H1 (cell line): Measurements from ENCODE around the gene ECPAS. TPM values are rescaled to one million over a fixed set of nuclear protein-coding genes. Genes with fewer than 3 reads are reported as not detected.

ENCODE experiments used
- CTCF ChIA-PET: fragments of 300-600 bp; sonication (Branson Sonifier 250); formaldehyde crosslinking; loops from one replicate; lab custom pipeline; 2021; ENCODE audit not compliant: partially characterized antibody; lab: Charles Lee
- POLR2A ChIA-PET: fragments of 300-600 bp; sonication (Branson Sonifier 250); formaldehyde crosslinking; loops from one replicate; lab custom pipeline; 2021; ENCODE audit warnings: inconsistent platforms; ENCODE audit not compliant: partially characterized antibody; lab: Charles Lee
- DNase-seq, 2 experiments: peaks; one replicate each; pipeline versions ENCODE4 v3.0.0 to v3.0.0-alpha.2; 2010 to 2022; ENCODE audit warnings: low spot score in 2 of 2, low read depth in 1 of 2, mixed read lengths in 1 of 2
- FAIRE-seq: peaks from 2 replicates; lab custom pipeline; 2011; peaks lifted over from hg19 to GRCh38; lab: Jason Lieb, UNC
- H2AFZ ChIP-seq: 2 replicates; pipeline ENCODE4 v1.8.1; 2012; ENCODE audit warnings: low read length, inconsistent platforms
- H2AK5ac ChIP-seq: 2 replicates; pipeline ENCODE4 v1.6.1; 2013; ENCODE audit warnings: low read depth, low read length
- H2BK120ac ChIP-seq: replicated peaks from 2 replicates; pipeline ENCODE3; 2013; ENCODE audit warnings: low read depth, low read length, inconsistent platforms
- H2BK12ac ChIP-seq: 2 replicates; pipeline ENCODE4 v1.6.1; 2013; ENCODE audit warnings: low read depth, low read length
- H2BK15ac ChIP-seq: 2 replicates; pipeline ENCODE4 v1.6.1; 2013; ENCODE audit warnings: low read length
- H2BK20ac ChIP-seq: 2 replicates; pipeline ENCODE4 v1.6.1; 2013; ENCODE audit warnings: low read length
- H2BK5ac ChIP-seq: 2 replicates; pipeline ENCODE4 v1.6.1; 2013; ENCODE audit warnings: low read depth, low read length
- H3K14ac ChIP-seq: 2 replicates; pipeline ENCODE4 v1.6.1; 2013; ENCODE audit warnings: inconsistent platforms; ENCODE audit not compliant: insufficient read length
- H3K18ac ChIP-seq: 2 replicates; pipeline ENCODE4 v1.6.1; 2013; ENCODE audit warnings: low read length; ENCODE audit errors: extremely low read depth
- H3K23ac ChIP-seq: 2 replicates; pipeline ENCODE4 v1.6.1; 2013; ENCODE audit warnings: inconsistent platforms; ENCODE audit not compliant: insufficient read length
- H3K23me2 ChIP-seq: 2 replicates; pipeline ENCODE4 v1.6.1; 2013; ENCODE audit warnings: low read depth, low read length
- H3K27ac ChIP-seq: 2 replicates; pipeline ENCODE4 v1.6.1; 2011; ENCODE audit warnings: low read depth, low read length, inconsistent platforms
- H3K27me3 ChIP-seq, 4 experiments: replicated peaks in 1 of 4; 1 replicate in 1 of 4; 2 replicates in 3 of 4; pipeline versions ENCODE4 v1.6.1 to v1.8.1; 2011 to 2013; ENCODE audit warnings: low read length in 3 of 4, mild to moderate bottlenecking in 3 of 4, inconsistent platforms in 2 of 4, mixed read lengths in 2 of 4, moderate library complexity in 1 of 4; ENCODE audit not compliant: control insufficient read depth in 3 of 4, insufficient read depth in 3 of 4; ENCODE audit errors: extremely low read depth in 1 of 4
- H3K36me3 ChIP-seq, 4 experiments: 2 replicates each; pipeline versions ENCODE4 v1.6.1 to v1.8.1; 2011 to 2013; ENCODE audit warnings: mild to moderate bottlenecking in 4 of 4, low read length in 3 of 4, moderate library complexity in 2 of 4, control low read depth in 1 of 4, inconsistent platforms in 1 of 4; ENCODE audit not compliant: insufficient read depth in 4 of 4, control insufficient read depth in 2 of 4
- H3K4ac ChIP-seq: replicated peaks from 2 replicates; pipeline ENCODE3; 2013; ENCODE audit warnings: low read length, low read depth, mixed read lengths, inconsistent platforms; ENCODE audit not compliant: insufficient read length
- H3K4me1 ChIP-seq, 4 experiments: replicated peaks in 1 of 4; 1 replicate in 1 of 4; 2 replicates in 3 of 4; pipeline versions ENCODE4 v1.6.1 to v1.8.1; 2011 to 2013; ENCODE audit warnings: low read length in 3 of 4, inconsistent platforms in 2 of 4, mixed read lengths in 1 of 4; ENCODE audit not compliant: insufficient read depth in 4 of 4, control insufficient read depth in 3 of 4
- H3K4me2 ChIP-seq, 2 experiments: 2 replicates each; pipeline versions ENCODE4 v1.6.1 to v1.8.1; 2011 to 2013; ENCODE audit warnings: low read depth in 2 of 2, low read length in 2 of 2, control low read depth in 1 of 2, inconsistent platforms in 1 of 2, mild to moderate bottlenecking in 1 of 2; ENCODE audit not compliant: insufficient read depth in 1 of 2
- H3K4me3 ChIP-seq, 4 experiments: fragments of 200-600, 300-600 bp in 1 of 4; sonication (generic), shearing (Covaris generic), sonication (Bioruptor Twin) in 1 of 4; 2 replicates each; pipeline versions ENCODE4 v1.5.1 to v1.8.1; 2011 to 2016; ENCODE audit warnings: low read length in 4 of 4, low read depth in 3 of 4, control low read depth in 2 of 4, inconsistent platforms in 2 of 4, mild to moderate bottlenecking in 2 of 4, mixed read lengths in 1 of 4, moderate library complexity in 1 of 4; ENCODE audit not compliant: insufficient read depth in 2 of 4; ENCODE audit errors: extremely low read depth in 1 of 4
- H3K56ac ChIP-seq: replicated peaks from 2 replicates; pipeline ENCODE3; 2013; ENCODE audit warnings: low read depth, mild to moderate bottlenecking, mixed read lengths, low read length, inconsistent platforms; ENCODE audit not compliant: insufficient read length
- H3K79me1 ChIP-seq: 2 replicates; pipeline ENCODE4 v1.6.1; 2013; ENCODE audit warnings: low read depth, low read length, control low read depth
- H3K79me2 ChIP-seq, 2 experiments: 2 replicates each; pipeline versions ENCODE4 v1.6.1 to v1.8.1; 2012 to 2013; ENCODE audit warnings: low read length in 2 of 2, mild to moderate bottlenecking in 2 of 2, inconsistent platforms in 1 of 2; ENCODE audit not compliant: insufficient read depth in 2 of 2, control insufficient read depth in 1 of 2
- H3K9ac ChIP-seq, 4 experiments: replicated peaks in 1 of 4; 1 replicate in 1 of 4; 2 replicates in 3 of 4; pipeline versions ENCODE4 v1.6.1 to v1.8.1; 2011 to 2013; ENCODE audit warnings: low read depth in 3 of 4, low read length in 3 of 4, control low read depth in 2 of 4, mild to moderate bottlenecking in 2 of 4, moderate library complexity in 2 of 4, inconsistent platforms in 1 of 4; ENCODE audit errors: extremely low read depth in 1 of 4
- H3K9me3 ChIP-seq, 2 experiments: 2 replicates each; pipeline versions ENCODE4 v1.6.1 to v1.8.1; 2012 to 2013; ENCODE audit warnings: mild to moderate bottlenecking in 2 of 2, moderate library complexity in 2 of 2, control low read depth in 1 of 2, inconsistent platforms in 1 of 2, low read depth in 1 of 2, low read length in 1 of 2, mixed read lengths in 1 of 2; ENCODE audit not compliant: insufficient read depth in 2 of 2
- H4K20me1 ChIP-seq, 2 experiments: replicated peaks in 1 of 2; 2 replicates each; pipeline versions ENCODE3 to v1.8.1; 2011 to 2013; ENCODE audit warnings: inconsistent platforms in 2 of 2, low read length in 2 of 2, mild to moderate bottlenecking in 1 of 2; ENCODE audit not compliant: insufficient read depth in 2 of 2, control insufficient read depth in 1 of 2
- H4K5ac ChIP-seq: 2 replicates; pipeline ENCODE4 v1.6.1; 2013; ENCODE audit warnings: low read length, low read depth, mixed read lengths, inconsistent platforms; ENCODE audit not compliant: insufficient read length
- H4K8ac ChIP-seq: 2 replicates; pipeline ENCODE4 v1.8.0; 2013; ENCODE audit warnings: mild to moderate bottlenecking, moderate library complexity, low read length, inconsistent platforms; ENCODE audit not compliant: insufficient read depth; ENCODE audit errors: extremely low read depth
- H4K91ac ChIP-seq: replicated peaks from 2 replicates; pipeline ENCODE3; 2013; ENCODE audit warnings: low read length, mixed read lengths, inconsistent platforms; ENCODE audit not compliant: insufficient read length
- CBX5 ChIP-seq: fragments of 300-800, 300-1000 bp; sonication (generic); IDR thresholded peaks from 2 replicates; pipeline ENCODE4 v1.7.1; 2016; ENCODE audit warnings: antibody characterized with exemption, low read length, low read depth
- CTBP2 ChIP-seq: IDR thresholded peaks from 2 replicates; pipeline ENCODE4 v1.7.0; 2011; ENCODE audit warnings: borderline replicate concordance, mild to moderate bottlenecking, moderate library complexity, mixed read lengths, low read length; ENCODE audit not compliant: insufficient read depth, insufficient read length
- EP300 ChIP-seq, 2 experiments: IDR thresholded peaks; 1 replicate in 1 of 2; 2 replicates in 1 of 2; pipeline ENCODE4 v1.6.1; 2011 to 2012; ENCODE audit warnings: low read depth in 2 of 2, low read length in 2 of 2, mild to moderate bottlenecking in 2 of 2, borderline replicate concordance in 1 of 2, inconsistent platforms in 1 of 2, moderate library complexity in 1 of 2
- HDAC6 ChIP-seq: IDR thresholded peaks from one replicate; pipeline ENCODE4 v1.7.1; 2012; ENCODE audit warnings: low read depth, mild to moderate bottlenecking, inconsistent platforms, low read length, moderate library complexity
- MAX ChIP-seq: IDR thresholded peaks from 2 replicates; pipeline ENCODE4 v1.6.1; 2012; ENCODE audit warnings: inconsistent platforms
- NANOG ChIP-seq: IDR thresholded peaks from 2 replicates; pipeline ENCODE4 v1.6.1; 2011; ENCODE audit warnings: low read length, low read depth, mild to moderate bottlenecking, inconsistent platforms; ENCODE audit not compliant: insufficient read depth, poor library complexity, severe bottlenecking
- POLR2AphosphoS5 ChIP-seq: IDR thresholded peaks from 2 replicates; pipeline ENCODE4 v1.6.1; 2011; ENCODE audit warnings: low read depth, low read length
- RNF2 ChIP-seq: fragments of 200-900, 300-1000 bp; sonication (generic); IDR thresholded peaks from 2 replicates; pipeline ENCODE4 v1.7.1; 2016; ENCODE audit warnings: borderline replicate concordance, low read depth, mild to moderate bottlenecking, antibody characterized with exemption, low read length; ENCODE audit not compliant: poor library complexity, severe bottlenecking; ENCODE audit errors: missing control alignments
- RXRA ChIP-seq: IDR thresholded peaks from 2 replicates; pipeline ENCODE4 v1.6.1; 2011; ENCODE audit warnings: low read depth, mild to moderate bottlenecking, low read length, moderate library complexity; ENCODE audit not compliant: insufficient read depth
- SIRT6 ChIP-seq: IDR thresholded peaks from one replicate; pipeline ENCODE4 v1.7.1; 2012; ENCODE audit warnings: low read length, inconsistent platforms
- USF2 ChIP-seq: IDR thresholded peaks from 2 replicates; pipeline ENCODE4 v1.6.1; 2011; ENCODE audit warnings: low read length, improper control_type of control experiment
- WGBS, 2 experiments: shearing (Covaris generic) in 1 of 2; methylation state at CpG; one replicate each; pipeline versions ENCODE4 v1.1.6 to v1.1.7; 2013 to 2015; ENCODE audit warnings: low lambda C conversion rate in 2 of 2, mixed read lengths in 2 of 2, inconsistent platforms in 1 of 2, low coverage in 1 of 2, missing lambda C conversion rate in 1 of 2; ENCODE audit not compliant: insufficient replicate concordance in 2 of 2, insufficient coverage in 1 of 2, insufficient read length in 1 of 2; ENCODE audit errors: extremely low coverage in 1 of 2, missing lambda C conversion rate in 1 of 2; 5-methylcytosine and 5-hydroxymethylcytosine counted together
- polyA plus RNA-seq, 7 experiments: library from polyadenylated mRNA; depleted of rRNA in 3 of 7; stranded (reverse) in 5 of 7; unstranded in 2 of 7; fragments of >200 nt in 5 of 7; fragments of 200-250 nt in 2 of 7; gene quantifications; 1 replicate in 5 of 7; 2 replicates in 1 of 7; 4 replicates in 1 of 7; pipeline versions ENCODE4 v1.2.1 to v1.2.3, GENCODE V29; 2011 to 2013; ENCODE audit warnings: missing spikeins in 2 of 7, mixed read lengths in 2 of 7
- total RNA-seq: library from RNA; stranded (reverse); fragmentation: NEBNext Ultra II Directional; extraction: Animal tissue kit (Norgen Biotek cat#: 25700); gene quantifications from 2 replicates; pipeline ENCODE4 v1.2.1, GENCODE V29; 2021

ECPAS gene
- total and polyA plus RNA-seq, 2 of the 8 experiments (the other 6 are each of a cell fraction or from before 2014, with no cell fraction given): 20.9 to 131 TPM

GRCh38 chr9:111442360-111443027 lies 41.7 kb downstream of the ECPAS start:
- H3K36me3 ChIP-seq: peaks cover 2 to 45% (median 27%) of the 10 kb centered on the region in 4 experiments; a peak in 6 of 8 replicates
- no peak overlapping the region for H2BK5ac ChIP-seq
- no peak overlapping the region for H4K5ac ChIP-seq
- no peak overlapping the region for H4K91ac ChIP-seq
- H2BK12ac ChIP-seq: no peak overlapping the region
- H3K9ac ChIP-seq: no peak overlapping the region
- H3K27ac ChIP-seq: no peak overlapping the region
- H3K23me2 ChIP-seq: no peaks in the 10 kb centered on the region
- no peaks in the 10 kb centered on the region for H4K20me1 ChIP-seq
- ChIA-PET CTCF (no interaction called here), POLR2A (no interaction called here)
- H4K8ac ChIP-seq: no peak overlapping the region
- no peak overlapping the region for H3K56ac ChIP-seq
- WGBS, 2 experiments: 78% methylated on average over 4 of the region's 4 CpGs; no CpG with 5 or more reads in 1 of the 2 experiments
- H2BK20ac ChIP-seq: no peak overlapping the region
- H3K79me2 ChIP-seq: 0 out of 4 replicates have a peak, but pooled peaks cover 0 to 4% of the 10 kb centered on the region in 2 experiments
- H3K23ac ChIP-seq: no peak overlapping the region
- no peaks in the 10 kb centered on the region for H3K9me3 ChIP-seq
- H2AFZ ChIP-seq: no peak overlapping the region
- H3K14ac ChIP-seq: no peak overlapping the region
- no peaks in the 10 kb centered on the region for H3K27me3 ChIP-seq
- H2AK5ac ChIP-seq: no peak overlapping the region
- H2BK120ac ChIP-seq: no peak overlapping the region
- no peaks in the 10 kb centered on the region for H3K4me1 ChIP-seq
- no peak overlapping the region for H2BK15ac ChIP-seq
- FAIRE-seq (no peak), DNase-seq (no peak)
- H3K79me1 ChIP-seq: no peaks in the 10 kb centered on the region
- H3K4me3 ChIP-seq: no peak overlapping the region
- H3K18ac ChIP-seq: no peak overlapping the region
- H3K4me2 ChIP-seq: no peak overlapping the region
- H3K4ac ChIP-seq: no peak overlapping the region
- TF ChIP-seq RXRA (no peak), NANOG (no peak), CTBP2 (no peak), RNF2 (no peak), USF2 (no peak), SIRT6 (no peak), HDAC6 (no peak), POLR2AphosphoS5 (no peak), MAX (no peak), CBX5 (no peak), EP300 (IDR thresholded peaks at IDR 0.05; ENCODE audit: borderline replicate concordance in 1 of 2, low read depth in 2 of 2, low read length in 2 of 2) (no peak)
